Endothelial cell (in vitro differentiated cells): ENCODE measurements around the gene C1QTNF5. TPM values are rescaled to one million over a fixed set of nuclear protein-coding genes. Genes with fewer than 3 reads are reported as not detected.
A peak's percentile ranks its signal among the peaks of the same experiment; 100 is the strongest.

Experiments
- DNase-seq: peaks from one replicate; pipeline ENCODE4 v3.0.0; 2021; ENCODE audit warnings: low spot score
- H3K27ac Mint-ChIP-seq: one replicate; pipeline ENCODE4 v1.8.0; 2021; ENCODE audit warnings: mixed read lengths, inconsistent platforms; ENCODE audit not compliant: unreplicated experiment
- H3K27me3 Mint-ChIP-seq: one replicate; pipeline ENCODE4 v1.8.0; 2021; ENCODE audit warnings: mild to moderate bottlenecking, moderate library complexity, mixed read lengths, inconsistent platforms; ENCODE audit not compliant: unreplicated experiment
- H3K36me3 Mint-ChIP-seq: one replicate; pipeline ENCODE4 v1.8.0; 2021; ENCODE audit warnings: mild to moderate bottlenecking, low read depth, mixed read lengths, inconsistent platforms; ENCODE audit not compliant: unreplicated experiment
- H3K4me1 Mint-ChIP-seq: one replicate; pipeline ENCODE4 v1.8.0; 2021; ENCODE audit warnings: mild to moderate bottlenecking, mixed read lengths, inconsistent platforms; ENCODE audit not compliant: unreplicated experiment
- H3K4me3 Mint-ChIP-seq: one replicate; pipeline ENCODE4 v1.8.0; 2021; ENCODE audit warnings: mild to moderate bottlenecking, mixed read lengths, inconsistent platforms; ENCODE audit not compliant: unreplicated experiment
- H3K9me3 Mint-ChIP-seq: one replicate; pipeline ENCODE4 v1.8.0; 2021; ENCODE audit warnings: mixed read lengths, inconsistent platforms; ENCODE audit not compliant: unreplicated experiment
- CTCF ChIP-seq: fragments of 200-600 bp; sonication (generic); IDR thresholded peaks from one replicate; pipeline ENCODE4 v1.5.0; 2021; ENCODE audit warnings: antibody characterized with exemption; ENCODE audit not compliant: unreplicated experiment
- total RNA-seq: library from RNA; stranded (reverse); fragmentation: NEBNext Ultra II Directional; extraction: Animal tissue kit (Norgen Biotek cat#: 25700); gene quantifications from one replicate; pipeline ENCODE4 v1.2.1, GENCODE V29; 2021; ENCODE audit not compliant: unreplicated experiment

Gene C1QTNF5
- total RNA-seq, 1 donor from 2014 or later = 26.0 TPM

GRCh38 chr11:119361056-119361787 is 20.5 kb upstream of the C1QTNF5 start:
- H3K36me3 Mint-ChIP-seq = peaks cover 3% of the 10 kb centered on the region
- no peak overlapping the region for H3K4me3 Mint-ChIP-seq
- no peak for DNase-seq
- TF ChIP-seq CTCF = no peak
- H3K9me3 Mint-ChIP-seq = no peaks in the 10 kb centered on the region
- H3K27me3 Mint-ChIP-seq = peaks cover 18% of the 10 kb centered on the region
- H3K4me1 Mint-ChIP-seq = peaks cover 5% of the 10 kb centered on the region
- H3K27ac Mint-ChIP-seq = no peak overlapping the region

GRCh38 chr11:119359365-119360214 is 18.9 kb upstream of the C1QTNF5 start:
- DNase-seq = no peak
- Mint-ChIP-seq H3K9me3 (no peaks in the 10 kb centered on the region), H3K4me3 (no peak overlapping the region), H3K4me1 (peaks cover 13% of the 10 kb centered on the region), H3K27ac (no peak overlapping the region), H3K36me3 (peaks cover 2% of the 10 kb centered on the region), H3K27me3 (peaks cover 10% of the 10 kb centered on the region)
- no peak for TF ChIP-seq CTCF

GRCh38 chr11:119357074-119357473 is 16.4 kb upstream of the C1QTNF5 start:
- Mint-ChIP-seq H3K4me3 (peak overlapping the region; percentile 76), H3K27ac (no peak overlapping the region), H3K27me3 (peaks cover 5% of the 10 kb centered on the region), H3K4me1 (peaks cover 11% of the 10 kb centered on the region), H3K36me3 (no peaks in the 10 kb centered on the region), H3K9me3 (no peaks in the 10 kb centered on the region)
- no peak for DNase-seq
- TF ChIP-seq CTCF = no peak

GRCh38 chr11:119356349-119357031 is 15.8 kb upstream of the C1QTNF5 start:
- Mint-ChIP-seq H3K4me1 (peaks cover 11% of the 10 kb centered on the region), H3K27ac (no peak overlapping the region)
- peak; percentile 79 for DNase-seq

More at GRCh38 chr11:119356349-119357031, 15.8 kb upstream of the C1QTNF5 start:
- TF ChIP-seq CTCF = peak; percentile 97
- Mint-ChIP-seq H3K36me3 (no peaks in the 10 kb centered on the region), H3K4me3 (peak overlapping the region; percentile 81), H3K9me3 (no peaks in the 10 kb centered on the region), H3K27me3 (peaks cover 4% of the 10 kb centered on the region)
